ENCODE data around the gene MALRD1.

The MALRD1 gene

DNA sequence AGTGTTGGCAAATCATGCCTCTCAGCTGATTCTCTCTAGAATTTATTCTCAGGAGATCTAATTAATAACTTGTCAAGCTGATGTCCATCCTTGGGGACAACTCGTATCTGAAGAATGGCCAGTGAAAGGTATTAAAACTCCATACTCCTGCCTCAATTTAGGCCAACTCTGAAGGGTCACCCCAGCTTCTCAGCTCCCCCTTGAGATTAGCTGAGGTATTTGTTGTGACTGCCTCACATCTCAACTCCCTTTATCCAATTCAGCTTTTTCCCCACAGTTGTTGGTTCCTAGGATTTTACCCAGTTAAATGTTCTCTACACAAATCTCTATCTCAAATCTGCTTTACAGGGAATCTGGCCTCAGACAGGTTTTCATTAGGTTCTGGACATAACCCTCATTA lies 182.4 kb downstream of the MALRD1 start:
- no peak for DNase-seq
- peaks cover 10% of the 10 kb centered on the region for H3K9me3 Mint-ChIP-seq
- H3K36me3 Mint-ChIP-seq (ENCODE audit: low read depth) = no peaks in the 10 kb centered on the region
- TF ChIP-seq, protein P1, sequence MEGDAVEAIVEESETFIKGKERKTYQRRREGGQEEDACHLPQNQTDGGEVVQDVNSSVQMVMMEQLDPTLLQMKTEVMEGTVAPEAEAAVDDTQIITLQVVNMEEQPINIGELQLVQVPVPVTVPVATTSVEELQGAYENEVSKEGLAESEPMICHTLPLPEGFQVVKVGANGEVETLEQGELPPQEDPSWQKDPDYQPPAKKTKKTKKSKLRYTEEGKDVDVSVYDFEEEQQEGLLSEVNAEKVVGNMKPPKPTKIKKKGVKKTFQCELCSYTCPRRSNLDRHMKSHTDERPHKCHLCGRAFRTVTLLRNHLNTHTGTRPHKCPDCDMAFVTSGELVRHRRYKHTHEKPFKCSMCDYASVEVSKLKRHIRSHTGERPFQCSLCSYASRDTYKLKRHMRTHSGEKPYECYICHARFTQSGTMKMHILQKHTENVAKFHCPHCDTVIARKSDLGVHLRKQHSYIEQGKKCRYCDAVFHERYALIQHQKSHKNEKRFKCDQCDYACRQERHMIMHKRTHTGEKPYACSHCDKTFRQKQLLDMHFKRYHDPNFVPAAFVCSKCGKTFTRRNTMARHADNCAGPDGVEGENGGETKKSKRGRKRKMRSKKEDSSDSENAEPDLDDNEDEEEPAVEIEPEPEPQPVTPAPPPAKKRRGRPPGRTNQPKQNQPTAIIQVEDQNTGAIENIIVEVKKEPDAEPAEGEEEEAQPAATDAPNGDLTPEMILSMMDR (IDR thresholded peaks at IDR 0.05) = no peak
- H3K27me3 Mint-ChIP-seq (ENCODE audit: low read depth, poor library complexity) = no peaks in the 10 kb centered on the region
- H3K4me3 Mint-ChIP-seq = no peak overlapping the region
- H3K27ac Mint-ChIP-seq = no peak overlapping the region
- no peaks in the 10 kb centered on the region for H3K4me1 Mint-ChIP-seq

DNA sequence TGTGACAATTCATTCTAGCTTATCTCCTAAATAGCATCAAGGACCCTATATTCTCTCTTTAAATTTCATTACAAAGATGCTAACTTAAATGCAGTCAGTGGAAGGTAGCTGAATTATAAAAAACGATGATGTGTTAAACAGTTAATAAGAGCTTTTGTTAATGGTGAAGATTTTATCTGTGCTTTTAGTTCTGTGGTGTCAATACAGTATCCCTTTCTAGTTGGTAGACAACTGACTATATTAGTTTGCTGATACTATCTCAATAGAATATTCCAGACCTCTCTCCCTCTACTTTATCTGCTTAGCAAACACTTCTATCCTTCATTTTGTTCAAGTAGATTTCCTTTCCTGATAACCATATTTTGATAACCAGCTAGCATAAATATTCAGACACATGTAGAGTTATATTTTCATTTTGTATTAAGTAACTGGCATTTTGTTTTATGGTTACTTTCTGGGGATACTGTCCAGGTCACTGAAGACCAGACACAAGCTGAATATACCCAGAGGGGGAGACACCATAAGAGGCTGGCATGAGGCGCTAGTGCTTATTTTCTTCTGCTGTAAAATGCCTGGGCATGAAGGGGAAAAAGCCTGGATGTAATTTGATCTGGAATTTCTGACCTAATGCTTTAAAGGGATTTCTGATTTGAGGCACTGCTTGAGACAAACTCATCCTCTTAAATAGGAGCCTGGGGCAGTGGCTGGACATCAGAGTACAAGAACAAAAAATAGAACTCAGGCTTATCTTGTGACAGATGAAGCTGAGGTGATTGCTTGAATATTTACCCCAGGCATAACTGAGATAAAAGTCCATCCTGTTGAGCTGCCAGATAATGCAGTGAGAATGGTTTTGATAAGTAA lies 197.5 kb downstream of the MALRD1 start:
- Mint-ChIP-seq H3K27me3 (ENCODE audit: low read depth, poor library complexity) (peaks cover 6% of the 10 kb centered on the region), H3K36me3 (ENCODE audit: low read depth) (no peaks in the 10 kb centered on the region), H3K27ac (no peak overlapping the region), H3K4me3 (no peak overlapping the region), H3K9me3 (no peaks in the 10 kb centered on the region), H3K4me1 (no peaks in the 10 kb centered on the region)
- no peak for DNase-seq
- TF ChIP-seq, protein P1 (IDR thresholded peaks at IDR 0.05) = no peak

DNA sequence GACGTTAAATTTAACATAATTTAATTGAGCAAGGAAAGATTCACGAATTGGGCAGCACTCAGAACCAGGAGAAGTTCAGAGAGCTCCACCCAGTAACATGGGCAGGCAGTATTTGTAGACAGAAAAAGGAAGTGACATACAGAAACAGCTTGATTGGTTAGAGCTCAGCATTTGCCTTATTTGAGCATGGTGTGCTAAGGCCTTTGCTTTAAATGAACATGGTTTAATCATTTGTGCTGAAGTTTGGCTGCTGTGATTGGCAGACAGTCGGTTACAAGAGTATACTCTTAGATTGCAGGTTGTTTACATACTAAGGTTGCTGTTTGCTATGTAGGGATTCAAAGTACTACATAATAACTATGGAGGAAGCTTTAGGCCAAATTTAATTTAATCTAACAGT lies 199.2 kb downstream of the MALRD1 start:
- DNase-seq = no peak
- no peaks in the 10 kb centered on the region for H3K4me1 Mint-ChIP-seq
- no peaks in the 10 kb centered on the region for H3K36me3 Mint-ChIP-seq (ENCODE audit: low read depth)
- H3K27me3 Mint-ChIP-seq (ENCODE audit: low read depth, poor library complexity) = peaks cover 8% of the 10 kb centered on the region
- no peak overlapping the region for H3K4me3 Mint-ChIP-seq
- TF ChIP-seq, protein P1 (IDR thresholded peaks at IDR 0.05) = no peak
- H3K9me3 Mint-ChIP-seq = no peaks in the 10 kb centered on the region
- H3K27ac Mint-ChIP-seq = no peak overlapping the region

DNA sequence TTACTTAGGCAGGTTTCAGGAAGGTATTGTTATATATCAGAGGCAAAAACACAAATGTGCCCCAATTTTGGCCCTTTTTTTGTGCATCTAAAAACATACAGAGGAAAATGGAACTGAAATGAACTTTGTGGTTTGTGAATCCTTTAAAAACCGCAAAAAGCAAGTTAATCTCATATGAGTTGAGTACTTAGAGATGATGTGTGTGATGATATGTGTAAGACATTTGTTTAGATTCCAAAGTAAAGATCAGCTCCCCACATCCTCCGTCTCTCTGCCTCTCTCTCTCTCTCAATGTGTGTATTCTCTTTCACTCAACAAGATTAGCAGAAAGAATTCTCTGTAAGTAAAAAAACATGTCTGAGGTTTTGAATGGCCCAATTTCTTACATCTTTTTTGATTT lies 201.9 kb downstream of the MALRD1 start:
- H3K4me1 Mint-ChIP-seq = no peaks in the 10 kb centered on the region
- no peaks in the 10 kb centered on the region for H3K9me3 Mint-ChIP-seq
- H3K36me3 Mint-ChIP-seq (ENCODE audit: low read depth) = no peaks in the 10 kb centered on the region
- H3K27me3 Mint-ChIP-seq (ENCODE audit: low read depth, poor library complexity) = peaks cover 6% of the 10 kb centered on the region
- H3K4me3 Mint-ChIP-seq = no peak overlapping the region
- TF ChIP-seq, protein P1 (IDR thresholded peaks at IDR 0.05) = no peak
- DNase-seq = no peak
- no peak overlapping the region for H3K27ac Mint-ChIP-seq

DNA sequence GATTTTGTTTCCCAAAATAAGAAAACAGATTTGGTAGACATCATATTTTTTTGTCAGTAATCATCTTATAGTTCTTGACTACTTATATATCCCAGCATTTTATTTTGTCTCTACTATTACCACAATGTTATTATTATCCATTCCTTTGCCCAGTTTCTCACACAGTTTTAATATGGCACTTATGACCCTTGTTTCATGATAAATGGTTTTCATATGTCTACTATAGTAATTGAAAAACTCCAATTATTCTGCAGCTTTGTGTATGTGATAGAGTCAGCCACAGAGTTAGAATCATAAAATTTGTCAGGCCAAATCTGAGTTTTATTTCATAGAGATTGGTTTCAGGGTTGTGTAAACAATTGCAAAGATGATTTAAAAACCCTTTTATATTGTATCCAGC lies 203.9 kb downstream of the MALRD1 start:
- TF ChIP-seq, protein P1 (IDR thresholded peaks at IDR 0.05) = no peak
- no peaks in the 10 kb centered on the region for H3K4me1 Mint-ChIP-seq
- no peak overlapping the region for H3K4me3 Mint-ChIP-seq
- peaks cover 6% of the 10 kb centered on the region for H3K27me3 Mint-ChIP-seq (ENCODE audit: low read depth, poor library complexity)
- no peak for DNase-seq
- H3K27ac Mint-ChIP-seq = no peak overlapping the region
- no peaks in the 10 kb centered on the region for H3K36me3 Mint-ChIP-seq (ENCODE audit: low read depth)
- no peaks in the 10 kb centered on the region for H3K9me3 Mint-ChIP-seq

DNA sequence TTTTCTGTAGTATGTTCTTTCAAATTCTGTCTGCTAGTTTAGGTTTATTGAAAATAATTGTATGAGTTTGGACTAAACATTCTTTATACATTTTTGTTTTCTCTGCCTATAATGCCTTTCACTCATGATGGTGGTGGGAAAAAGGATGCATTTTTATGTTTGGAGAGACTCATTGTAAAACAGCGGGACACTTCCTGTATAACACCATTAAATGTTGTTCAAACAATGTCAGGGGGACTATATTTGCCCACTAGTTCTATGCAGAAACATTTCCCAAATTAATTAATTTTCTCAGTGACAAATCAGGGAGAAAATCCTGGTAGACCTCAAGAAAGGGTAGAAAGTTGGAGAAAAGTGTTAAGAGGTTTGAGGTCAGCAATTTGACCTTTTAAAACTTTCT lies 207.7 kb downstream of the MALRD1 start:
- Mint-ChIP-seq H3K27ac (no peak overlapping the region), H3K36me3 (ENCODE audit: low read depth) (no peaks in the 10 kb centered on the region), H3K4me3 (no peak overlapping the region), H3K4me1 (no peaks in the 10 kb centered on the region), H3K9me3 (no peaks in the 10 kb centered on the region), H3K27me3 (ENCODE audit: low read depth, poor library complexity) (no peaks in the 10 kb centered on the region)
- TF ChIP-seq, protein P1 (IDR thresholded peaks at IDR 0.05) = no peak
- no peak for DNase-seq

All from nephron progenitor cell (in vitro differentiated cells).